Fibroblast of lung (primary cell): Measurements from ENCODE around the gene D2HGDH. TPM values are rescaled to one million over a fixed set of nuclear protein-coding genes. Genes with fewer than 3 reads are reported as not detected.

ENCODE experiments used
- DNase-seq, 2 donors: peaks; one replicate each; pipeline versions ENCODE4 v3.0.0 to v3.0.0-alpha.2; 2010; ENCODE audit warnings: low read depth in 2 of 2
- H2AFZ ChIP-seq: 2 replicates; pipeline ENCODE4 v1.5.1; 2012; ENCODE audit warnings: low read length, control low read depth, inconsistent platforms
- H3K27ac ChIP-seq: 2 replicates; pipeline ENCODE4 v1.5.1; 2011; ENCODE audit warnings: low read length, control low read depth; ENCODE audit not compliant: insufficient read depth
- H3K27me3 ChIP-seq: 2 replicates; pipeline ENCODE4 v1.5.1; 2011; ENCODE audit warnings: mild to moderate bottlenecking, low read length; ENCODE audit not compliant: control insufficient read depth, insufficient read depth
- H3K36me3 ChIP-seq: 2 replicates; pipeline ENCODE4 v1.5.1; 2011; ENCODE audit warnings: low read length; ENCODE audit not compliant: control insufficient read depth, insufficient read depth
- H3K4me1 ChIP-seq: 2 replicates; pipeline ENCODE4 v1.5.1; 2011; ENCODE audit warnings: low read length; ENCODE audit not compliant: control insufficient read depth, insufficient read depth; ENCODE audit errors: extremely low read depth
- H3K4me2 ChIP-seq: 2 replicates; pipeline ENCODE4 v1.5.1; 2011; ENCODE audit warnings: low read length, control low read depth; ENCODE audit not compliant: insufficient read depth; ENCODE audit errors: extremely low read depth
- H3K4me3 ChIP-seq, 4 experiments: fragments of 200-600 bp in 1 of 4; sonication (generic) in 1 of 4; replicated peaks in 1 of 4; 2 replicates each; pipeline ENCODE4 v1.5.1; 2011 to 2016; ENCODE audit warnings: low read length in 4 of 4, low read depth in 3 of 4, mild to moderate bottlenecking in 3 of 4, control low read depth in 2 of 4, inconsistent platforms in 1 of 4, mixed read lengths in 1 of 4; ENCODE audit not compliant: insufficient read depth in 1 of 4; ENCODE audit errors: control extremely low read depth in 1 of 4
- H3K79me2 ChIP-seq: 2 replicates; pipeline ENCODE4 v1.5.1; 2012; ENCODE audit warnings: mild to moderate bottlenecking, low read length, inconsistent platforms; ENCODE audit not compliant: control insufficient read depth, insufficient read depth
- H3K9ac ChIP-seq: 2 replicates; pipeline ENCODE4 v1.5.1; 2011; ENCODE audit warnings: mild to moderate bottlenecking, low read length, control low read depth; ENCODE audit not compliant: insufficient read depth
- H3K9me3 ChIP-seq: 2 replicates; pipeline ENCODE4 v1.5.1; 2012; ENCODE audit warnings: low read depth, low read length; ENCODE audit not compliant: control insufficient read depth, insufficient read depth
- H4K20me1 ChIP-seq: 2 replicates; pipeline ENCODE4 v1.5.1; 2011; ENCODE audit warnings: low read length; ENCODE audit not compliant: control insufficient read depth, insufficient read depth; ENCODE audit errors: extremely low read depth
- EZH2 ChIP-seq: IDR thresholded peaks from 2 replicates; pipeline ENCODE4 v1.5.1; 2012; ENCODE audit warnings: low read length, control low read depth, mild to moderate bottlenecking; ENCODE audit errors: missing control alignments
- polyA plus RNA-seq, 2 donors: library from polyadenylated mRNA; depleted of rRNA in 1 of 2; stranded (reverse) in 1 of 2; unstranded in 1 of 2; fragments of >200 nt; gene quantifications; 2 replicates each; pipeline ENCODE4 v1.2.1, GENCODE V29; 2011 to 2012; ENCODE audit warnings: missing spikeins in 1 of 2
- total RNA-seq: library from RNA; depleted of rRNA; stranded (reverse); fragments of >200 nt; gene quantifications from 2 replicates; pipeline ENCODE4 v1.2.1, GENCODE V29; 2014
- TF ChIP-seq, protein P1 (sequence below), 2 donors: IDR thresholded peaks in 1 of 2; conservative IDR thresholded peaks in 1 of 2; 1 replicate in 1 of 2; 2 replicates in 1 of 2; pipeline ENCODE4 v1.5.1; 2011 to 2012; ENCODE audit warnings: low read length in 2 of 2, control low read depth in 1 of 2, inconsistent platforms in 1 of 2, low read depth in 1 of 2, mild to moderate bottlenecking in 1 of 2

Gene D2HGDH
- total and polyA plus RNA-seq, 2 donors (not counting 1 experiment from before 2014, with no cell fraction given) = 5.7 to 28.4 TPM

DNA sequence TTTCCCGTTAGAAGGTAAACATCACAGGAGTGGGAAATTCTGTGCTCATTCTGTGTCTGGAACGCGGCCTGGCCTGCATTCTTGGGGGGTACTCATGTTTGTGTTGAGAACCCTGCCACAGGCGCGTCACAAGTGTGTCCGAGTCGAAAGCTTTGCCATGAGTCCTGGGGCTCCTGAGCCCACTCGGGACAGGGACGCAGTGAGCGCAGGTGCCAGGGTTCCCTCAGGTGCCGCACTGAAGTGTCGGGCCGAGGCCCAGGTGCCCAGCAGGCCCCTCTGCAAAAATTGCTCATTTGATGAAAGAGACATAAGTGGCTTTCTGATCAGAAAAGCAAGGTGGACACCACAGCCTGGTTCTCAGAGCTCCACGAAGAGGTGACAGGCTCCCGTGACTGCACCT lies 4.7 kb downstream of the D2HGDH start:
- DNase-seq = no peak
- TF ChIP-seq, protein P1, sequence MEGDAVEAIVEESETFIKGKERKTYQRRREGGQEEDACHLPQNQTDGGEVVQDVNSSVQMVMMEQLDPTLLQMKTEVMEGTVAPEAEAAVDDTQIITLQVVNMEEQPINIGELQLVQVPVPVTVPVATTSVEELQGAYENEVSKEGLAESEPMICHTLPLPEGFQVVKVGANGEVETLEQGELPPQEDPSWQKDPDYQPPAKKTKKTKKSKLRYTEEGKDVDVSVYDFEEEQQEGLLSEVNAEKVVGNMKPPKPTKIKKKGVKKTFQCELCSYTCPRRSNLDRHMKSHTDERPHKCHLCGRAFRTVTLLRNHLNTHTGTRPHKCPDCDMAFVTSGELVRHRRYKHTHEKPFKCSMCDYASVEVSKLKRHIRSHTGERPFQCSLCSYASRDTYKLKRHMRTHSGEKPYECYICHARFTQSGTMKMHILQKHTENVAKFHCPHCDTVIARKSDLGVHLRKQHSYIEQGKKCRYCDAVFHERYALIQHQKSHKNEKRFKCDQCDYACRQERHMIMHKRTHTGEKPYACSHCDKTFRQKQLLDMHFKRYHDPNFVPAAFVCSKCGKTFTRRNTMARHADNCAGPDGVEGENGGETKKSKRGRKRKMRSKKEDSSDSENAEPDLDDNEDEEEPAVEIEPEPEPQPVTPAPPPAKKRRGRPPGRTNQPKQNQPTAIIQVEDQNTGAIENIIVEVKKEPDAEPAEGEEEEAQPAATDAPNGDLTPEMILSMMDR (conservative IDR thresholded peaks at IDR 0.05 in 1 of 2, IDR thresholded peaks at IDR 0.05 in 1 of 2; ENCODE audit: low read depth in 1 of 2, low read length in 2 of 2) = no peak
- no peak for TF ChIP-seq EZH2
- H3K27me3 ChIP-seq = no peaks in the 10 kb centered on the region
- no peaks in the 10 kb centered on the region for H3K79me2 ChIP-seq
- H4K20me1 ChIP-seq = no peaks in the 10 kb centered on the region
- H2AFZ ChIP-seq = no peak overlapping the region
- no peaks in the 10 kb centered on the region for H3K4me1 ChIP-seq
- no peak overlapping the region for H3K4me3 ChIP-seq
- H3K36me3 ChIP-seq = peaks cover 3% of the 10 kb centered on the region
- H3K27ac ChIP-seq = no peak overlapping the region
- no peaks in the 10 kb centered on the region for H3K9me3 ChIP-seq
- H3K9ac ChIP-seq = no peak overlapping the region
- no peak overlapping the region for H3K4me2 ChIP-seq

DNA sequence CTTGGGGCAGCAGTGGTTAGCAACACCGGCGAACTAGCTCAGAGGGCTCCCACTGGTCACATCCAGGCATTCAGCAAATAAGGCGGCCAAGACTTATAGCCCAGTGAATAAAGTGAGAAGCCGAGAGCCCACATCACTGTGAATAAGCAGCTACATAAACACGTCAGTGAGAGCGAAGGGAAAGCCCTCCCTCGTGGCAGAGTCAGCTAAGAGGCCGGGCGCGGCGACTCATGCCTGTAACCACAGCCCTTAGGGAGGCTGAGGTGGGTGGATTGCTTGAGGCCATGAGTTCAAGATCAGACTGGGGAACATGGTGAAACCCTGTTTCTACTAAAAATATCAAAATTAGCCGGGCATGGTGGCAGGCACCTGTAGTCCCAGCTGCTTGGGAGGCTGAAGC lies 5.2 kb downstream of the D2HGDH start:
- DNase-seq = peak; percentile 55 to 56
- Histone ChIP-seq H4K20me1 (no peaks in the 10 kb centered on the region), H3K27ac (no peak overlapping the region), H3K79me2 (no peaks in the 10 kb centered on the region), H3K4me1 (no peaks in the 10 kb centered on the region), H3K4me3 (no peak overlapping the region), H3K27me3 (no peaks in the 10 kb centered on the region), H3K9me3 (no peaks in the 10 kb centered on the region), H2AFZ (no peak overlapping the region), H3K9ac (no peak overlapping the region), H3K4me2 (no peak overlapping the region), H3K36me3 (peaks cover 4% of the 10 kb centered on the region)
- TF ChIP-seq, protein P1 (conservative IDR thresholded peaks at IDR 0.05 in 1 of 2, IDR thresholded peaks at IDR 0.05 in 1 of 2; ENCODE audit: low read depth in 1 of 2, low read length in 2 of 2) = no peak
- no peak for TF ChIP-seq EZH2

DNA sequence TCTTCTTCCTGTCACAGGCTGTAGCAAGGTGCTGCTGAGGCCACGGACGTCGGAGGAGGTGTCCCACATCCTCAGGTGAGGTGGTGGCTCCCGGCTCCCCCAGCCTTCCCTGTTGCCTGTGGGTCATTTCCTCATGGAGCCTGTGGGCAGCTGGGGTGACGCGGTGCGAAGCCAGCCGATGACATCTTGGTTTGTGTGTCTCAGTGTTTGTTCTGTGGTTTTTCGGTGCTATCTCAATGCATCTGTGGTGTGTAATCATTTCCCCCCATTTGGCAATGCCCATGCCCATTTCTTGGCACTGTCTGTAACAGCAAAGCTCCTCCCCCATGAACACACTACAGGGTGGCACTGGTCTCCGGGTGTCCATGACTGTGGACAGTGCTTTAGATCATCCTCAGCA lies 6.6 kb downstream of the D2HGDH start:
- no peaks in the 10 kb centered on the region for H4K20me1 ChIP-seq

More for the DNA sequence above, 6.6 kb downstream of the D2HGDH start:
- TF ChIP-seq EZH2 = no peak
- TF ChIP-seq, protein P1 (conservative IDR thresholded peaks at IDR 0.05 in 1 of 2, IDR thresholded peaks at IDR 0.05 in 1 of 2; ENCODE audit: low read depth in 1 of 2, low read length in 2 of 2) = no peak
- Histone ChIP-seq H3K79me2 (no peaks in the 10 kb centered on the region), H3K4me2 (no peak overlapping the region), H3K36me3 (peaks cover 7% of the 10 kb centered on the region), H3K4me1 (no peaks in the 10 kb centered on the region), H2AFZ (no peak overlapping the region), H3K27ac (no peak overlapping the region), H3K27me3 (no peaks in the 10 kb centered on the region), H3K9ac (no peak overlapping the region), H3K9me3 (no peaks in the 10 kb centered on the region), H3K4me3 (no peak overlapping the region)
- DNase-seq = peak in 1 of 2 donors; percentile 10
